Hematopoietic multipotent progenitor cell treated with erythropoietin and hydrocortisone succinate and interleukin-3 and kit ligand, for 4 days (in vitro differentiated cells): ENCODE measurements around the gene CA14.
A peak's percentile ranks its signal among the peaks of the same experiment; 100 is the strongest.
"Not testable (repeated sequence)": the region's sequence is repeated elsewhere in the genome, so short reads cannot be mapped to it uniquely, and the experiment has no call there.

Source experiments
- DNase-seq: peaks from one replicate; pipeline ENCODE4 v3.0.0-alpha.2; 2015

The CA14 gene

GRCh38 chr1:150257624-150258585, at the start of gene CA14:
Gene CA14, plus strand, starts transcription at chr1:150257774. Its CDS starts 355 bp downstream, at chr1:150258129.
- peak; percentile 25 for DNase-seq

- not testable (repeated sequence) for DNase-seq
Measured at GRCh38 chr1:150208460-150208859, 49.1 kb upstream of the CA14 start.

- DNase-seq: no peak
Measured at GRCh38 chr1:150210091-150210490, 47.5 kb upstream of the CA14 start.

GRCh38 chr1:150210706-150211105, 46.9 kb upstream of the CA14 start:
- DNase-seq: no peak

- DNase-seq: no peak
Measured at GRCh38 chr1:150212070-150212469, 45.5 kb upstream of the CA14 start.

GRCh38 chr1:150213170-150214098, 44.1 kb upstream of the CA14 start:
- peak; percentile 99 for DNase-seq

GRCh38 chr1:150214099-150214756, 43.3 kb upstream of the CA14 start:
- not testable (repeated sequence) for DNase-seq

- not testable (repeated sequence) for DNase-seq
Measured at GRCh38 chr1:150215855-150216254, 41.7 kb upstream of the CA14 start.

- peak; percentile 68 for DNase-seq
Measured at GRCh38 chr1:150221552-150221951, 36.0 kb upstream of the CA14 start.

GRCh38 chr1:150224983-150225382, 32.6 kb upstream of the CA14 start:
- no peak for DNase-seq

- no peak for DNase-seq
Measured at GRCh38 chr1:150225546-150225945, 32.0 kb upstream of the CA14 start.

- no peak for DNase-seq
Measured at GRCh38 chr1:150226486-150226885, 31.1 kb upstream of the CA14 start.

- no peak for DNase-seq
Measured at GRCh38 chr1:150227228-150227627, 30.3 kb upstream of the CA14 start.

- DNase-seq: not testable (repeated sequence)
Measured at GRCh38 chr1:150228246-150228645, 29.3 kb upstream of the CA14 start.

- not testable (repeated sequence) for DNase-seq
Measured at GRCh38 chr1:150232921-150233320, 24.7 kb upstream of the CA14 start.

- DNase-seq: peak; percentile 64
Measured at GRCh38 chr1:150233359-150234308, 23.9 kb upstream of the CA14 start.

GRCh38 chr1:150234309-150234565, 23.3 kb upstream of the CA14 start:
- no peak for DNase-seq

- peak; percentile 96 for DNase-seq
Measured at GRCh38 chr1:150234566-150235293, 22.8 kb upstream of the CA14 start.

- DNase-seq: peak; percentile 46
Measured at GRCh38 chr1:150235294-150235851, 22.2 kb upstream of the CA14 start.

- peak; percentile 100 for DNase-seq
Measured at GRCh38 chr1:150235852-150236613, 21.5 kb upstream of the CA14 start, which contains the start of gene ANP32E. Gene ANP32E, minus strand, starts transcription at chr1:150236112. Its CDS starts 326 bp downstream, at chr1:150235786.
